Kidney glomerular epithelial cell (primary cell): ENCODE measurements around the gene PUM2.

ENCODE experiments used
- DNase-seq: peaks from one replicate; lab custom pipeline; 2025; lab: John Stamatoyannopoulos, UW

Gene PUM2

DNA sequence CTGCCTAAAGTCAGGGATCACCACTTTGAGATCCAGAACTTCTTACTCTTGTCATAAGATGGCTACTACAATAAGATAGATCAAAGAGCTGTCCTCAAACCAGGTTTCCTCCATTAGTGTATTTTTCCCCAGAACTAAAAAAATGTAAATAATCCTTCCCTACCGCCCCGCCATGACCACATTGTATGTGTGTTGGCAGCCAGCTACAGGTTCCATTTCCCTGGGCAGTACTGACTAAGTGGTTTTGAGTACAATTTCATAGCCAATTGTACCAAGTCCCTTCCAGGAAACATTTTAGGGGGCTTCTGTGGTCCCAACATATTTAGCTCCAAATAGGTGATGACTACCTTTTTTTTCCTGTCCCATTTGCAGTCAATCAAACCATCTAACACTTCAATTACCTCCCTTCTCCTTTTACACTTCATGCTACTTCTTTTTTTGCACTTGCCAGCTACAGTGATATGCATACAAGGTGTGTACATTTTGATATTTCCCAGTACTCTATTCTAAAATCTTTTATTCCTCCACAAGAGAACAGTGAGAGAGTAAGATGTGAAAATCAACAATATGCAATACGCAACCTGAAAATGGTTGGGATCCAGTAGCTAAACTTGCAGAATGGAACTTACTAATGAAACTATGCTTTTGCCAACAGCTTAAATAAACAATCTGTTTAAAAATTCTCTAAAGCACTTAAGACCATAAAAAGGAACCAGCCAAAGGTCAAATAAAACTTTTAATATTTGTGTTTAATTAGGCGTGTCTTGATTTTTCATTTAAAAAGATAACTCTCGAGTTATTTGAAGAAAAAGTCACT is 3.9 kb downstream of the PUM2 start:
- DNase-seq, result no peak

- no peak for DNase-seq
These were observed 7.5 kb downstream of the PUM2 start for GRCh38 chr2:20343128-20343527.

- DNase-seq, result no peak
These were observed 11.6 kb downstream of the PUM2 start for GRCh38 chr2:20339012-20339411.

DNA sequence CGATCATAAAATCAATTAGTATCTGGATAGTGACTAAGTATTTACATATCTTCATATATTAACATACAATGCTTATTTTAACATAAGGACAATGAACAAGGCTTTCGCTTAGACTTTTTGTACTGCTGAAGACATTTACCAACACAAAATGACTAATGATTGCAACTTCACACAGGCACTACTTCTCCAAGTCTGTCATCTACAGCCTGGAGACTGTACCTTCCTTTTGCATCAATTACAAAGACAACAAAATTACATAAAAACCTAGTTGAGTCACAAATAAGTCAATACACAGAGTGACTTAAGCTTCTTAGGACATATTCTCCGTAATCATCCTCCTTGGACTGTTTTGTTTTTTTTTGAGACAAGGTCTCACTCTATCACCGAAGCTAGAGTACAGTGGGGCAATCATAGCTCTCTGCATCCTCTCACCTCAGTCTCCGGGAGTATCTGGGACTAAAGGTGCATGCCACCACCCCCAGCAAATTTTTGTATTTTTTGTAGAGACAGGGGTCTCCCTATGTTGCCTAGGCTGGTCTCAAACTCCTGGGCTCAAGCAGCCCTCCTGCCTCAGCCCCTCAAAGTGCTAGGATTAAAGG is 15.9 kb downstream of the PUM2 start:
- DNase-seq, result no peak

DNA sequence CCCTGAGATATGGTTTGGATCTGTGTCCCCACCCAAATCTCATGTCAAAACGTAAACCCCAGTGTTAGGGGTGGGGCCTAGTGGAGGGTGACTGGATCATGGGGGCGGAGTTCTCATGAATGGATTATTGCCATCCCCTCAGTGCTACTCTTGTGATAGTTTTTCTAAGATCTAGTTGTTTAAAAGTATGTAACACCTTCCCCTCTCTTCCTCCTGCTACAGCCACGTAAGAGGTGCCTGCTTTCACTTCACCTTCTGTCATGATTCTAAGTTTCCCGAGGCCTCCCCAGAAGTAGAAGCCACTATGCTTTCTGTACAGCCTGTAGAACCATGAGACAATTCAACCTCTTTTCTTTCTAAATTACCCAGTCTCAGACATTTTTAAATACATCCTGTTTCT is 16.9 kb downstream of the PUM2 start:
- DNase-seq, result no peak

DNA sequence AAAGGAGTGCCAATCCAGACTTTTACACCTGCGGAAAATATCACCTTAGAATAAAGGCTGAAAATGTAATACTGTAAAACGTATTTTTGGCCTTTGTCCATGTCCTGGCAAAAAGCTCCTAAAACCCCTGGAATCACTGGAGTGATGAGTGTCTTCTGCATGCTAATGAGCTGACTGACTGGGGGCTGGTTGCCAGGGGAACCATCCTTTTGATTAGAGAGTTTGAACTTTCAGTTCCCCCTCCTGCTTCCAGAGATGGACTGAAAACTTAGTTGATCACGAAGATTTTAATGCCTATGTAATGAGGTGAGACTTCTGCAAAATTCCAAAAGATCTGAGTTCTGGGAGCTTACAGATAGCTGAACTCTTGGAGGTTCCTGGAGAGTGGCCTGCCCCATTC is 20.5 kb downstream of the PUM2 start:
- no peak for DNase-seq

GRCh38 chr2:20327370-20327769 is 23.3 kb downstream of the PUM2 start:
- no peak for DNase-seq

DNA sequence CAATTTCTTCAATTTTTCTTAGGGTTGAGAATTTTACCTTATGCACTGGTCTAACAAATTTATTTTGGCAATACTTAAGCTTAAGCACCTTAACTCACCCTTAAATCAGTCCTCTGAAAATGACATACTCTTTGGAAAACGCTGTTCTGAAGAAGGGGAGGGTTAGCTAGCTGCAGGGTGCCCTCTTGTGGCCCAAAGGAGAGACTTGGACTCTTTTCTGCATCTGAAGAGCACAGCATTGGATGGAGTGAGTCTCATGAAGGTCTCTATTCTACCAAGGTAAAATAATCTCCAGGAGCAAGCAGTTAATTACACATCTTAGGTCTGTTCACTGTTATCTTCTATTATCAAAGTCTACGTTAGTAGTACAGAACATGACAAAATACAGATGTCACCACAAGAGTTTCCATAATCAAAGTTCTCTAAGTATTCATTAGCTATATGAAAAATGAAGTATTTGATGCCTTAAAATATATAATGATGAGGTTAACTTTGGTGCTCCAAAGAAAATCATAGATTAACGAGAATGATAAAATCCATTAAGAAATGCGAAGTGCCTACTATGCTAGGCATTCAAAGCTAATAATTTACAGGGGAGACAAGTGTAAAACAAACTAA is 24.4 kb downstream of the PUM2 start:
- DNase-seq, result peak; percentile 39

GRCh38 chr2:20322527-20323300 is 27.9 kb downstream of the PUM2 start:
- DNase-seq, result no peak

- no peak for DNase-seq
These were observed 33.0 kb downstream of the PUM2 start for GRCh38 chr2:20317690-20318089.

- DNase-seq, result no peak
These were observed 33.4 kb downstream of the PUM2 start for GRCh38 chr2:20317197-20317596.

GRCh38 chr2:20314562-20315501 is 35.8 kb downstream of the PUM2 start:
- DNase-seq, result no peak

GRCh38 chr2:20313659-20314058 is 37.0 kb downstream of the PUM2 start:
- DNase-seq, result no peak

- no peak for DNase-seq
These were observed 41.6 kb downstream of the PUM2 start for GRCh38 chr2:20309001-20309400.

DNA sequence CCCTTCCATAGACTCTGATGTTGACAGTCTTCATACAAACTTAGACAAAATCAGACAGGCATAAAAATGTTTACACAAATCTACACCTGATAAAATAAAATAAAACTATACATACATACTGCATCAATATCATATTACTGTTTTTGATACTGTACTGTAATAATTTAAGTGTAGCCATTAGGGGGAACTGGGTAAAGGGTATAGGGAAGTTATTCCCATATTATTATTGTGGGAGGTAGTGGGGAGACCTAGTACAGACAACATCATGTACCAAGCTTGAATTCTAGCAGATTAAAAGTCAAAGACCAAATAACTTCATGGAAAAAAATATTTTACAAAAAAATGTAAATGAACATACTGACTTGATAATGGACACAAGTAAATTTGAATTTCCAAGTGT is 43.3 kb downstream of the PUM2 start:
- no peak for DNase-seq

- no peak for DNase-seq
These were observed 46.2 kb downstream of the PUM2 start for GRCh38 chr2:20304411-20304810.

DNA sequence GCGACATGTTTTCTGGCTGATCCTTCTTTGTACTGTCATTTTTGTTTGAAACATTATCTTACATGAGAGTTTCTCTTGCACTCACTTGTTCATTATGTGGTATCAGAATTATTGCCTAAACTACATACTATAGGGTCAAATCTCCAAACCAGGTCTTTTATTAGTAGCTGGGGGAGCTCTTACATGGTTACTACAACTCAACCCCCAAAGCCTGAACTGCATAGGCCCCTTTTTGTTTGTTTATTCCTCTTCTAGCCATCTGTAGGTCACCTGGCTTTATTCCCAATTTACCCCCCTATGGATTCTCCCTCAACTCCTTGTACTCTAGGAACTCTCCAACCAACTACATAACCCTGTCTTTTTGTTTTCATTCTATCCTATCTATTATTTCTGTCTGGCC is 46.7 kb downstream of the PUM2 start:
- no peak for DNase-seq

GRCh38 chr2:20302019-20302418 is 48.6 kb downstream of the PUM2 start:
- no peak for DNase-seq

DNA sequence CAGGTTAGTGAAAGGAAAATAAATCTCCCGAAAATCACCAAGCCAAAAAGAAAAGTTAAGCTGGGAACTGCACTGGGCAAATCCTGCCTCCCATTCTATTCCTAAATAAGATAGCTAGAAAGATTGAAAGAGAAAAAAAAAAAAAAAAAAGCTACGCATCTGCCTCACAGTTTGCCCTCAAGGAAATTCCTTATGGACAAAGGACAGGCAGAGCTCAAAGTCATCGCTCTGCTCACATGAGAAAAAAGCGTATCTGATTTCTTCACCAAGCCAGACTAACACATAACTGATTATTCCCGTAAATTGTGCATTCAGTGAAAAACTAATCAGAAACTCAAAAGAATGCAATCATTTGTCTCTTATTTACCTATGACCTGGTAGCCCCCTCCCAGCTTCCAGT is 50.0 kb downstream of the PUM2 start:
- no peak for DNase-seq

- DNase-seq, result no peak
These were observed 51.5 kb downstream of the PUM2 start for GRCh38 chr2:20299113-20299512.

- DNase-seq, result no peak
These were observed 56.4 kb downstream of the PUM2 start for GRCh38 chr2:20294231-20294630.

DNA sequence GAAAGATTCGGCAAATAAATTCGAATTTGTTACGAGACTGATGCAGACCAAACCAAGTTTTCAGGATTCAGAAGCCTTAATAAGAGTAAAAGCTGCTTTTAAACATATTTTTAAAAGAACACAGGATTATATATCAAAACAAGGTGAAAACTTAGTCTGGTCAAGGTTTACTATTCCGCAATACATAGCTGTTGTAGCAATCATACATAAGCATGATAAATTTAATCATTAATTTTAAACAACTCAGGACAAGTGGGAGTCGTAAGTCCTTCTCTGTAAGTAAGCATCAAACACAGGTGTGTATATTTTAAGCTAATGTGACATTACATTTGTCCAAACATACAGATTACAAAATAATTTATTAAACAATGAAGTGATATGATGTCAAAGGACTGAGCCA is 57.7 kb downstream of the PUM2 start:
- DNase-seq, result no peak
